HuH-7.5 (cell line): ENCODE measurements around the gene SLC35A2.

Experiments used
- DNase-seq: peaks from one replicate; pipeline ENCODE4 v3.0.0; 2011; ENCODE audit warnings: low spot score

The SLC35A2 gene

GRCh38 chrX:48927736-48928382 is 16.4 kb upstream of the SLC35A2 start:
- no peak for DNase-seq

GRCh38 chrX:48927123-48927522 is 15.7 kb upstream of the SLC35A2 start:
- no peak for DNase-seq

GRCh38 chrX:48924270-48924669 is 12.8 kb upstream of the SLC35A2 start:
- no peak for DNase-seq

GRCh38 chrX:48923771-48924170 is 12.3 kb upstream of the SLC35A2 start:
- no peak for DNase-seq

GRCh38 chrX:48920718-48921104 is 9.3 kb upstream of the SLC35A2 start:
- no peak for DNase-seq

DNA sequence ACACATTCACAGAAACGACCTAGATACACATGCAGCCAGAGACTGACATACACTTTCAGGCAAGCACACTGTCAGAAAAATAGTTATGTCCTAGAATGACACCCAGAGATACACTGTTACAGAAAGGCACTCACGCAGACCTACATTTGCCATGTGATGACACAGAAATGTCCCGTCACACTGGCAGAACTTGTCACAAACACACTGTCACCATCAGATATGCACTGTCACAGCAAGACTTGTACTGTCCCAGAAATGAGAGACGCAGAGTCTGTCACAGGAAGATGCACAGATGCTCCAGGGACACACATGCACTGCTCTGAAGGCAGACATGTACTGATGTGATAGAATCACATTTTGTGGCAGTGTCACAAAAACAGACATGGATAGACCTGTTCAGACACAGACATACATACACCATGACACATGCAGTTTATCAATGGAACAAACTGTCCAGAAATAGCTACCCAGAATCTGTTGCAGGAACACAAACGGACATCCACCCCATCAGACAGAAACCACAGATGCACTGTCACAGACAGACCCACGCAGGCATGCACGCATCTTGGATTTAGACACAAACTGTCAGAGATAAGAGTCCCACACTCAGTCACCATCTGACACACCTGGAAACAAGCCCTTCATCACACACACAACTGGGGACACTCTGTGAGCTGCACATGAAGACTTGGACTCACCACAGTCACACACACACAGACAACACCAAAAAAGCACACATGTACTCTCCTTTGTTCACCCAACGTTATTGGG is 8.7 kb upstream of the SLC35A2 start:
- no peak for DNase-seq

GRCh38 chrX:48919360-48919841 is 8.0 kb upstream of the SLC35A2 start:
- DNase-seq: peak; percentile 33

- peak; percentile 89 for DNase-seq
Measured at GRCh38 chrX:48918643-48919340, 7.3 kb upstream of the SLC35A2 start, which contains the start of gene PIM2. Gene PIM2 (minus strand): TSS chrX:48919024. CDS start chrX:48918834, 190 bp downstream.

GRCh38 chrX:48918301-48918642 is 6.8 kb upstream of the SLC35A2 start:
- no peak for DNase-seq

DNA sequence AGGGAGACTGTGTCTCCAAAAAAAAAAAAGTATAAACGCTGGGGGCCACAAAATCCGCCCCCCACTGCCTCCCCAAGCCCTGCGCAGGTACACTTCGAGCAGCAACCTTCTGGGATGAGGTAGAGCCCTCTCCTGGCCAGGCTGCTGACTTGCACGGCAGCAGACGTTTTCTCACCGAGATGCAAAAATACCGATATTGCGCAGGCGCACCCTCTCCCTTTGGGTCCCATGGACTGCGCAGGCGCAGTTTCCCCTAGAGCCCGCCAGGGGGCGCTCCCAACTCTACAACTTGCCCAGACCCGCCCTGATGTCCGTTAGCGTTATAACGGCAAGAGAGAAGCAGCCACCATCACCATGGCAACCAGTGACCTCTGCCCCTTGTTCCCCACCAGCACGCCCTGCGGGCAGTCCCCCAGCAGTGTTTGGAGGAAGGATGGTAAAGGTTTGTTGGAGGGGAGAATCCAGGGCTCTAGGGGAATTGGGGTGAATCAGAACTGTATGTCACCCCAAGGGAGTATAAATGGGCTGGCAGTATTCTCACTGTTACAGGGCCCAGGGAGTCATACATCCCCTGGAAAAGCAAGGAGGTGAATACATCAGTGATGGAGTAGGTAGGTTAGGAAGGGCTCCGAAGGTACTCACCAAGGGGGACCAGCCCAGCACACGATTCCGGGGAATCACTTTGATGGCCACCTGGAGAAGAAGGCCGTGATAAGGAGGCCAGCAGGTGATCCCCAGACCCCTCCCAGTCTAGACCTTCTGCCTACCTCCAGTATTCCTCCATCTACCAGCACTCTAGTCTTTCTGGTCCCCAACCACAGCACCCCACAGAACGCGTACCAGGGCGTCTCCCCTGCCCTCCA is 5.9 kb upstream of the SLC35A2 start:
- DNase-seq: peak; percentile 86

DNA sequence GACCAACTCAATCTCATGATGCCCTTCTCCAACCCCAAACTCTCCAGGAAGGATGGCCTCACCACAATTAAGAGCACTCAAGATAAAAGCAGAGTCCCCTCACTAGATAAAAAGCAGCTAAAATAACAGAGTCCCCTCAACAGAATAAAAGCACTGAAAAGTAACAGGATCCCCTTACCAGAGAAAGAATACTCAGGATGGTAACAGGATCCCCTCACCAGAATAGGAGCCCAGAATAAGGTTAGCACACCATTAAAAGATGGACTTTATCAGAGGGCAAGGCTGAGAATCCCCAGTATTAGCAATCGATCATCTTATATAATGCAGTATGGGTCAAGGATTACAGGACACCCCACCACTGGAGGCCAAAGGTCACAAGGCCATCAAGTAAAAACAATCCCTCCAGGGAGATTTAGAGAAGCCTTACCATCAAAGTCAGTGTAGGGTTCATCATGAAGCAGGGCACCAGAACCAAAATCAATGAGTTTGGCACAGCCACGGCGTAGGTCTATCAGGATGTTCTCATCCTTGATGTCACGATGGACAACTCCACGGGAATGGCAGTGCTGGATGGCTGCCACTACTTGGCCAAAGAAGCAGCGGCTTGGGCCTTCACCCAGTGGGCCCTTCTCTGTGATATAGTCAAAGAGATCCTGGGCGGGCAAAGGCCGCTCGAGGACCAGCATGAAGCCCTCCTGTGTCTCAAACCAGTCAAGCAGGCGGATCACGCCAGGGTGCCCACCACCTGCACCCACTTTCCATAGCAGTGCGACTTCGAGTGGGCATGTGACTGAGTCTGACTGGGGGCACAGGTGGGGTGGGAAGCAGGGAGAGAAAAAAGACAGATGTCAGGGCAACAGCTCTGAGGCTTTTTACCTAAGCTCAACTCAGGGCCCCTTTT is 3.4 kb upstream of the SLC35A2 start:
- DNase-seq: no peak

GRCh38 chrX:48913605-48914366 is 2.3 kb upstream of the SLC35A2 start:
- DNase-seq: no peak

GRCh38 chrX:48910926-48911411 is 477 bp downstream of the SLC35A2 start:
- no peak for DNase-seq

- no peak for DNase-seq
Measured at GRCh38 chrX:48909703-48910294, 1.6 kb downstream of the SLC35A2 start.

DNA sequence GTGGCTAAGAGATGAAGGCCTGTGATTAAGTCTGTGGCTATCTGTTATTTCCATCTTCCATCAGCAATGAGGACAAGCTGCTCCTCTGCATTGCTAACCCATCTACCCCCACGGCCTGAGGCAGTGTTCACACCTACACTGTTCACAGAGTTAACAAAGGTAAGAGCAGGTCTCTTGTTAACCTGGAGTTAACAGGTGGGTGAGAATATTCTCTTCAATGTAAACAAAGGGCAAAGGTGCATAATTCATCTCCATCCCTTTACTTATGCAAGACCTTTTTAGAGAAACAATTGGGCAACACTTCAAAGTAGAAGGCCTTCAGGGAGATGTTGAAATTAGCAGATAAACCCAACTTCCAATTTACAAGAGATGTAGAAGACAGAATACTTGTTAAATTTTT is 2.8 kb downstream of the SLC35A2 start:
- DNase-seq: no peak

DNA sequence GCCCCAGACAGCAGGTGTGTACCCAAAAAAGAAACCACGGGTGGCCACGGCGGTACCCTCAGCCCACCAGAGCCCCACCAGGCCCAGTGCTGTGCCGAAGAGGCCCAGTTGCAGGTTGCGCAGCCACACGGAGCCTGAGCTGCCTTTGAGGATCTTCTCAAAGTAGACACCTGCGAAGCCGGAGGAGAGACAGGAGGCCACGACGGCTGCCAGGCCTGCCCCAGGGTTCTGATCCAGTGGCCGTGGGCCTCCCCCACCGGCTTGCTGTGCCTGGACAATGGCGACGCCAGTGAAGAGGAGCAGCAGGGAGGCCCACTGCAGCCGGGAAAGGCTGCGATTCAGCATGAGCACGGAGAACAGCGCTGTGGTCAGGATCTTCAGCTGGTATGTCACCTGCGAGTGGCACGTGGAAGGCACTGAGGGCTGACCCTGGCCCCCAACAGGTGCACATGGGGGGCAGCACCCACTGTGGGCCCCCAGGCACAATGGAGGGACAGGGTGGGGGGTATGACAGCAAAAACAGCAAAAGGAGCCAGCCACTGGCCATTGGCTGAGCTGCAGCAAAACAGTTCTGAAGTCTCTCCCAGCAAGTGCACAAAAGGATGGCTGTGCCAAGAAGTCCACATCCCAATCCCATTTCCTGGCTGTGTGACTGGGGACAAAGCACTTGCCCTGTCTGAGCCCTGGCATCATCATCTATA is 6.2 kb downstream of the SLC35A2 start:
- no peak for DNase-seq

GRCh38 chrX:48904626-48905025 is 6.8 kb downstream of the SLC35A2 start:
- no peak for DNase-seq

- DNase-seq: no peak
Measured at GRCh38 chrX:48904180-48904579, 7.3 kb downstream of the SLC35A2 start.

DNA sequence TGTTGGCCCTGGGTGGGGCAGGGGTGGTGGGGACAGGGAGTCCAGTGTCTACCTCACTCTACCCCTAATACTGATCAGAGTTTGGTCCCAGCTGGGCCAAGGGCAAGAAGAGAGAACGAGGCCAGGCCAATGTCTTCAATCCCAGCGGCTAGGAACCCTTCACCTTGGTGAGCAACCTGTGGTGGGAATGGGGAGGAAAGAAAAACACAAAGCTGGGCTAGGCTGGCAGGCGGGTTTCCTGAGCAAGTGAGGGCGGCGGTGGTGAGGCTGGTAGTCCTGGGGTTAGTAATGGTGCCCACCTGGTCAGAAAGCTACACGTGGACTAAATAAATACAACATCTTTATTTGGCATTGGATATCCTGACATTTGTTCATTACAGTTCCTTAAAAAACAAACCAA is 8.2 kb downstream of the SLC35A2 start:
- no peak for DNase-seq
